ENCODE results near the gene FYB2.

GRCh38 chr1:56795870-56796269, 23.3 kb downstream of the FYB2 start:
- TF ChIP-seq CTCF (IDR thresholded peaks at IDR 0.05) (no peak), CBX8 (IDR thresholded peaks at IDR 0.05) (no peak), JUN (IDR thresholded peaks at IDR 0.05) (no peak), CHD2 (IDR thresholded peaks at IDR 0.05; ENCODE audit: low read length, partially characterized antibody) (no peak), POLR2A (IDR thresholded peaks at IDR 0.05; ENCODE audit: low read length) (no peak), MYC (IDR thresholded peaks at IDR 0.05; ENCODE audit: borderline replicate concordance, low read length) (no peak), REST (IDR thresholded peaks at IDR 0.05) (no peak), JUNB (IDR thresholded peaks at IDR 0.05) (no peak), ZC3H11A (IDR thresholded peaks at IDR 0.05) (no peak)

Data from A549 (cell line).